H9 (cell line): ENCODE results near the gene DACT3. TPM values are rescaled to one million over a fixed set of nuclear protein-coding genes. Genes with fewer than 3 reads are reported as not detected.
A peak's percentile ranks its signal among the peaks of the same experiment; 100 is the strongest.

Source experiments
- DNase-seq: peaks from one replicate; pipeline ENCODE4 v3.0.0-alpha.2; 2017
- H2AFZ ChIP-seq: one replicate; pipeline ENCODE4 v1.6.1; 2013; ENCODE audit warnings: mild to moderate bottlenecking, low read length, control low read depth, moderate library complexity
- H2AK5ac ChIP-seq: 2 replicates; pipeline ENCODE4 v1.6.1; 2013; ENCODE audit warnings: low read length, control low read depth, mixed read lengths; ENCODE audit not compliant: insufficient read length
- H2BK120ac ChIP-seq: one replicate; pipeline ENCODE4 v1.6.1; 2013; ENCODE audit warnings: low read depth, mild to moderate bottlenecking, low read length, control low read depth, inconsistent platforms; ENCODE audit not compliant: poor library complexity, severe bottlenecking
- H2BK12ac ChIP-seq: 2 replicates; pipeline ENCODE4 v1.6.1; 2013; ENCODE audit warnings: low read length, control low read depth, mixed read lengths, low read depth; ENCODE audit not compliant: insufficient read length
- H2BK15ac ChIP-seq: 2 replicates; pipeline ENCODE4 v1.6.1; 2013; ENCODE audit warnings: low read depth, low read length, control low read depth
- H2BK20ac ChIP-seq: one replicate; pipeline ENCODE4 v1.6.1; 2013; ENCODE audit warnings: low read depth, mild to moderate bottlenecking, low read length, control low read depth, inconsistent platforms; ENCODE audit not compliant: poor library complexity, severe bottlenecking
- H2BK5ac ChIP-seq: 2 replicates; pipeline ENCODE4 v1.6.1; 2013; ENCODE audit warnings: low read length, control low read depth, mixed read lengths; ENCODE audit not compliant: insufficient read length
- H3K14ac ChIP-seq: 2 replicates; pipeline ENCODE4 v1.6.1; 2013; ENCODE audit warnings: low read length, control low read depth; ENCODE audit not compliant: insufficient read depth
- H3K18ac ChIP-seq: 2 replicates; pipeline ENCODE4 v1.6.1; 2013; ENCODE audit warnings: low read depth, mild to moderate bottlenecking, mixed read lengths, low read length, control low read depth; ENCODE audit not compliant: insufficient read length
- H3K23ac ChIP-seq: 2 replicates; pipeline ENCODE4 v1.6.1; 2013; ENCODE audit warnings: low read length, control low read depth, mixed read lengths, low read depth; ENCODE audit not compliant: insufficient read length
- H3K23me2 ChIP-seq: 2 replicates; pipeline ENCODE4 v1.6.1; 2013; ENCODE audit warnings: low read depth, mild to moderate bottlenecking, mixed read lengths, low read length, control low read depth; ENCODE audit not compliant: insufficient read length, poor library complexity, severe bottlenecking
- H3K27ac ChIP-seq: 2 replicates; pipeline ENCODE4 v1.5.1; 2013; ENCODE audit warnings: low read length, control low read depth, mixed read lengths, low read depth; ENCODE audit not compliant: insufficient read length
- H3K27me3 ChIP-seq: 2 replicates; pipeline ENCODE4 v1.6.1; 2013; ENCODE audit warnings: low read length, control low read depth, inconsistent platforms; ENCODE audit not compliant: insufficient read depth
- H3K4ac ChIP-seq: 2 replicates; pipeline ENCODE4 v1.6.1; 2013; ENCODE audit warnings: low read depth, mild to moderate bottlenecking, control low read depth, inconsistent platforms, low read length, moderate library complexity
- H3K4me1 ChIP-seq: 2 replicates; pipeline ENCODE4 v1.6.1; 2013; ENCODE audit warnings: low read length, control low read depth, inconsistent platforms; ENCODE audit not compliant: insufficient read depth
- H3K4me2 ChIP-seq: 2 replicates; pipeline ENCODE4 v1.6.1; 2013; ENCODE audit warnings: low read length, control low read depth, mixed read lengths; ENCODE audit not compliant: insufficient read length, insufficient read depth
- H3K56ac ChIP-seq: 2 replicates; pipeline ENCODE4 v1.6.1; 2013; ENCODE audit warnings: low read depth, mild to moderate bottlenecking, mixed read lengths, low read length, control low read depth; ENCODE audit not compliant: insufficient read length
- H3K79me1 ChIP-seq: 2 replicates; pipeline ENCODE4 v1.6.1; 2013; ENCODE audit warnings: low read depth, mild to moderate bottlenecking, moderate library complexity, low read length, control low read depth, inconsistent platforms; ENCODE audit not compliant: insufficient read depth, poor library complexity, severe bottlenecking
- H3K79me2 ChIP-seq: 2 replicates; pipeline ENCODE4 v1.6.1; 2013; ENCODE audit warnings: low read length, control low read depth, inconsistent platforms; ENCODE audit not compliant: insufficient read depth
- H3K9ac ChIP-seq: 2 replicates; pipeline ENCODE4 v1.6.1; 2013; ENCODE audit warnings: low read length, control low read depth, mixed read lengths; ENCODE audit not compliant: insufficient read length; ENCODE audit errors: extremely low read depth
- H3K9me3 ChIP-seq: one replicate; pipeline ENCODE4 v1.6.1; 2013; ENCODE audit warnings: low read depth, low read length, inconsistent platforms; ENCODE audit not compliant: control insufficient read depth
- H3T11ph ChIP-seq: one replicate; pipeline ENCODE4 v1.6.1; 2013; ENCODE audit warnings: mild to moderate bottlenecking, low read length, control low read depth, inconsistent platforms
- H4K20me1 ChIP-seq: one replicate; pipeline ENCODE4 v1.6.1; 2013; ENCODE audit not compliant: control insufficient read depth, insufficient read length, insufficient read depth
- H4K5ac ChIP-seq: 2 replicates; pipeline ENCODE4 v1.6.1; 2013; ENCODE audit warnings: low read depth, mild to moderate bottlenecking, mixed read lengths, low read length, control low read depth; ENCODE audit not compliant: insufficient read length
- H4K8ac ChIP-seq: replicated peaks from 2 replicates; pipeline ENCODE4 v1.6.1; 2013; ENCODE audit warnings: low read length, control low read depth, mixed read lengths, low read depth; ENCODE audit not compliant: insufficient read length
- H4K91ac ChIP-seq: 2 replicates; pipeline ENCODE4 v1.6.1; 2013; ENCODE audit warnings: low read depth, mild to moderate bottlenecking, moderate library complexity, mixed read lengths, low read length, control low read depth; ENCODE audit not compliant: insufficient read length
- H3K27ac Mint-ChIP-seq, 3 experiments: 2 replicates in 2 of 3; 3 replicates in 1 of 3; pipeline ENCODE4 v1.8.0; 2020 to 2021; ENCODE audit warnings: mixed read lengths in 3 of 3, mild to moderate bottlenecking in 1 of 3, moderate library complexity in 1 of 3
- H3K27me3 Mint-ChIP-seq: 2 replicates; pipeline ENCODE4 v1.8.0; 2021; ENCODE audit warnings: low read depth, mild to moderate bottlenecking, moderate library complexity, mixed read lengths
- H3K36me3 Mint-ChIP-seq, 3 experiments: 2 replicates in 2 of 3; 3 replicates in 1 of 3; pipeline ENCODE4 v1.8.0; 2020 to 2021; ENCODE audit warnings: low read depth in 3 of 3, mixed read lengths in 3 of 3; ENCODE audit not compliant: insufficient read depth in 1 of 3
- H3K4me1 Mint-ChIP-seq, 2 experiments: 2 replicates each; pipeline ENCODE4 v1.8.0; 2020; ENCODE audit warnings: mixed read lengths in 2 of 2
- H3K4me3 Mint-ChIP-seq, 2 experiments: 2 replicates in 1 of 2; 3 replicates in 1 of 2; pipeline ENCODE4 v1.8.0; 2020 to 2021; ENCODE audit warnings: mild to moderate bottlenecking in 2 of 2, mixed read lengths in 2 of 2, moderate library complexity in 1 of 2
- H3K9me3 Mint-ChIP-seq, 2 experiments: 2 replicates in 1 of 2; 3 replicates in 1 of 2; pipeline ENCODE4 v1.8.0; 2020; ENCODE audit warnings: mild to moderate bottlenecking in 2 of 2, mixed read lengths in 2 of 2, moderate library complexity in 1 of 2
- CTCF ChIP-seq: fragments of 200-600 bp; sonication (generic); conservative IDR thresholded peaks from 3 replicates; pipeline ENCODE4 v1.8.0; 2021; ENCODE audit warnings: antibody characterized with exemption, mild to moderate bottlenecking
- WGBS: extraction: QIAGEN DNeasy Blood & Tissue Kit; methylation state at CpG from one replicate; pipeline ENCODE4 v1.1.7; 2013; ENCODE audit warnings: missing lambda C conversion rate, low lambda C conversion rate, mixed read lengths; ENCODE audit not compliant: insufficient read length; ENCODE audit errors: extremely low coverage; 5-methylcytosine and 5-hydroxymethylcytosine counted together
- total RNA-seq: library from RNA; stranded (reverse); gene quantifications from 2 replicates; pipeline ENCODE4 v1.2.1, GENCODE V29; 2021

The DACT3 gene
- total RNA-seq, 1 experiment from 2014 or later: 0.87 TPM

DNA sequence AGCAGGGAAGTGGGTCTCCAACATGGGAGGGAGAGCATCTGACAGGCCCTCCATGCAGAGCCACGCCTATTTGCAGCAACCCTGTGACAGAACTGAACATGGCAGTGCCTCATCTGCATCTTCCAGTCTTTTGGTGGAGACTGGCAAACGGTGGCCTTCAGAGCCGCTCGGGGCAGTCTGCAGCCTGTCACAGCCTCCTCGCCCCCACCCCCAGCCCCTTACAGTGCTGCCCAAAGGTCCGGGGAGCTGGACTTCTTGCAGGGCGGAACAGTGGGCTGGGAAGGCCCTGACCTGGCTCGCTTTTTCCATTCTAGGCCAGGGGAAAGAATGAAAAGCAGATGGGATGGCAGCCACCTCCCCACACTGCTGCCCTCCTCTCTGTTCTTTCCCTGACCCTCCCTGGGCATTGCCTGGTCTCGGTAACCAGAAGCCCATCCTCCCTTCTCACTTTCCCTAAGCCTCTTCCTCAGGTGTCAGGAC lies 57.2 kb downstream of the DACT3 start:
- H3K23ac ChIP-seq: no peak overlapping the region
- no peak overlapping the region for H3K18ac ChIP-seq
- peaks cover 19 to 31% of the 10 kb centered on the region in 2 experiments for H3K4me1 Mint-ChIP-seq
- no peak overlapping the region for H3K4me2 ChIP-seq
- peaks cover 5% of the 10 kb centered on the region; the same call in 1 of the 2 replicates for H3K79me2 ChIP-seq
- H3K27ac ChIP-seq: no peak overlapping the region
- H4K91ac ChIP-seq: no peak overlapping the region
- H4K20me1 ChIP-seq: no peaks in the 10 kb centered on the region
- 0 out of 7 replicates have a peak overlapping the region, but pooled peaks of 1 of the 3 experiments have one; percentile 20 for H3K27ac Mint-ChIP-seq
- no peak overlapping the region for H2BK120ac ChIP-seq
- H3K9me3 Mint-ChIP-seq: no peaks in the 10 kb centered on the region; a peak in 1 of 5 replicates
- H3K4me3 Mint-ChIP-seq: peak overlapping the region; percentile 39 to 98; a peak in 3 of 5 replicates
- no peaks in the 10 kb centered on the region for H3K4me1 ChIP-seq
- no peak overlapping the region for H3K56ac ChIP-seq
- no peak overlapping the region for H4K5ac ChIP-seq
- H2AFZ ChIP-seq: no peak overlapping the region
- H2AK5ac ChIP-seq: no peak overlapping the region
- TF ChIP-seq CTCF: no peak
- no peak overlapping the region for H2BK5ac ChIP-seq
- H3K9me3 ChIP-seq: no peaks in the 10 kb centered on the region
- DNase-seq: no peak
- H3K23me2 ChIP-seq: peaks cover 12% of the 10 kb centered on the region
- H3K14ac ChIP-seq: no peak overlapping the region
- H3K36me3 Mint-ChIP-seq: peaks cover 18 to 36% (median 33%) of the 10 kb centered on the region in 3 experiments; a peak in 6 of 7 replicates
- H2BK20ac ChIP-seq: no peak overlapping the region
- H2BK15ac ChIP-seq: no peak overlapping the region
- WGBS: no CpG with 5 or more reads among the region's 9 CpGs
- H3K9ac ChIP-seq: no peak overlapping the region
- no peak overlapping the region for H2BK12ac ChIP-seq
- no peak overlapping the region for H3K4ac ChIP-seq
- no peaks in the 10 kb centered on the region for H3K27me3 ChIP-seq
- H3K79me1 ChIP-seq: peaks cover 7% of the 10 kb centered on the region
- no peak overlapping the region for H3T11ph ChIP-seq
- H3K27me3 Mint-ChIP-seq: 0 out of 2 replicates have a peak, but pooled peaks cover 2% of the 10 kb centered on the region
- no peak overlapping the region for H4K8ac ChIP-seq
